ENCODE measurements around the gene DEXI.

GRCh38 chr16:10964039-10964890 lies 22.0 kb upstream of the DEXI start:
- no peak for TF ChIP-seq EZH2phosphoT487 (IDR thresholded peaks at IDR 0.05; ENCODE audit: insufficient read depth, low read depth)
- TF ChIP-seq EZH2 (IDR thresholded peaks at IDR 0.05; ENCODE audit: insufficient read depth, poor library complexity, severe bottlenecking): no peak

Measured in GM23248 (cell line).